Epithelial cell of esophagus (primary cell): Measurements from ENCODE around the gene MYH11.
"Not testable (repeated sequence)": the region's sequence is repeated elsewhere in the genome, so short reads cannot be mapped to it uniquely, and the experiment has no call there.

Experiments used
- DNase-seq: peaks from one replicate; pipeline ENCODE4 v3.0.0; 2010; ENCODE audit warnings: low read depth
- H3K4me3 ChIP-seq: 2 replicates; pipeline ENCODE4 v1.5.1; 2011; ENCODE audit warnings: mild to moderate bottlenecking, low read length, control low read depth
- CTCF ChIP-seq: IDR thresholded peaks from 2 replicates; pipeline ENCODE4 v1.5.1; 2011; ENCODE audit warnings: low read depth, mild to moderate bottlenecking, low read length, control low read depth, inconsistent platforms; ENCODE audit not compliant: insufficient read depth; ENCODE audit errors: missing control alignments

The MYH11 gene

GRCh38 chr16:15798671-15799070 lies 58.2 kb downstream of the MYH11 start:
- DNase-seq = no peak
- no peak for TF ChIP-seq CTCF

GRCh38 chr16:15796885-15797284 lies 59.9 kb downstream of the MYH11 start:
- no peak overlapping the region for H3K4me3 ChIP-seq
- no peak for TF ChIP-seq CTCF
- DNase-seq = no peak

More at GRCh38 chr16:15798671-15799070, 58.2 kb downstream of the MYH11 start:
- H3K4me3 ChIP-seq = no peak overlapping the region

GRCh38 chr16:15795615-15796014 lies 61.2 kb downstream of the MYH11 start:
- no peak overlapping the region for H3K4me3 ChIP-seq
- no peak for TF ChIP-seq CTCF
- no peak for DNase-seq

- DNase-seq = no peak
- TF ChIP-seq CTCF = no peak
- no peak overlapping the region for H3K4me3 ChIP-seq
These were observed 64.3 kb downstream of the MYH11 start for GRCh38 chr16:15792563-15792971.

- DNase-seq = no peak
- H3K4me3 ChIP-seq = no peak overlapping the region
- TF ChIP-seq CTCF = no peak
These were observed 66.4 kb downstream of the MYH11 start for GRCh38 chr16:15790458-15790857.

- DNase-seq, H3K4me3 ChIP-seq: not testable (repeated sequence)
These were observed 67.0 kb downstream of the MYH11 start for GRCh38 chr16:15789816-15790215.

GRCh38 chr16:15788846-15789239 lies 68.0 kb downstream of the MYH11 start:
- H3K4me3 ChIP-seq = no peak overlapping the region
- no peak for DNase-seq
- TF ChIP-seq CTCF = no peak

- TF ChIP-seq CTCF = no peak
- no peak for DNase-seq
- no peak overlapping the region for H3K4me3 ChIP-seq
These were observed 70.3 kb downstream of the MYH11 start for GRCh38 chr16:15786501-15786900.
